ENCODE data around the gene LMBR1.
"Not testable (repeated sequence)": the region's sequence is repeated elsewhere in the genome, so short reads cannot be mapped to it uniquely, and the experiment has no call there.

LMBR1 gene

DNA sequence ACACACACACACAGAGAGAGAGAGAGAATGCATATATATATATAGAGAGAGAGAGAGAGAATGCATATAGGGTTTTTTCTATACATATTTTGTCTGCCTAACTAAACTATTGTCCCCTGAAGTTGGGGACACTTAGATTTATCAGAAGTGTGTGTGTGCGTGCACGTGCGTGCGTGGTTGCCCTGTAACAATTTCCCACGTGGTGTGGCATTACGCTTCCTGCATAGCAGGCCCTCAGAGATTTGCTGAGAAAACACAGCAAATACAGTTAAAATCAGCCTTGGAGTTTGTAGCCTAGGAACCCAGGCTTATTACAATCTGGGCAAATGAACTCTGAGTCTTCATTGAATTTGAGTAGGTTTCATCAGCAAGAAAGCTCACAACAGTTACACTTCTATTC, 237.7 kb downstream of the LMBR1 start:
- DNase-seq (ENCODE audit: low spot score): no peak

DNA sequence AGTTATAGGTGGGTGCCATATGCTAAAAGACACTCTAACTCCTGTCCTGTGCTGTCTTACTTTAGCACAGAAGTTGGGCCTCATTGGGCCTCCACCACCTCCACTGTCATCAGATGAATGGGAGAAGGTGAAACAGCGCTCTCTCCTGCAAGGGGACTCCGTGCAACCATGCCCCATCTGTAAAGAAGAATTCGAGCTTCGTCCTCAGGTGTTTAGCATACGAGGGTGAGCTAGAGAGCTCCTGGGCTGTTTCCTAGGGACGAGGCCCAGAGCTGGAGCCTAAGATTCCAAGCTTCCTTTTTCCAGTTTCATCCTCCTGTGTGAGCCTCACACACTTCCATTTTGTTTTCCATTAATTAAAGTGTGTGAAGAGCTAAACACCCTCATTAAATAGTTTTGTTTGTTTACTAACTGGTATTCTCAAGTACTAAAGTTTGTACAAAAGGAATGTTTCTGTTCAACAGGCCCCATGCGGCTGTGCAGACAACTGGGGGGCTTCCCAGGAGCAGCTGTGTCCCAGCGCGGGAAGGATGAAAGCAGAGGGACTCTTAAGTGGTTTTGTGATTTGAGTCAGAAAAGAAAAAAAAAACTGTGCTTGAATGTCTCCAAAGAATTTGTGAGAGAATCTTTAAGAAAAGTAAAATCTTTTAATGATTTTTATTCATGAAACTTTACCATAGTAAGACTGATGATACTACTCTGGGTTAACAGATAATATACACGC, 238.3 kb downstream of the LMBR1 start:
- DNase-seq (ENCODE audit: low spot score): no peak

DNA sequence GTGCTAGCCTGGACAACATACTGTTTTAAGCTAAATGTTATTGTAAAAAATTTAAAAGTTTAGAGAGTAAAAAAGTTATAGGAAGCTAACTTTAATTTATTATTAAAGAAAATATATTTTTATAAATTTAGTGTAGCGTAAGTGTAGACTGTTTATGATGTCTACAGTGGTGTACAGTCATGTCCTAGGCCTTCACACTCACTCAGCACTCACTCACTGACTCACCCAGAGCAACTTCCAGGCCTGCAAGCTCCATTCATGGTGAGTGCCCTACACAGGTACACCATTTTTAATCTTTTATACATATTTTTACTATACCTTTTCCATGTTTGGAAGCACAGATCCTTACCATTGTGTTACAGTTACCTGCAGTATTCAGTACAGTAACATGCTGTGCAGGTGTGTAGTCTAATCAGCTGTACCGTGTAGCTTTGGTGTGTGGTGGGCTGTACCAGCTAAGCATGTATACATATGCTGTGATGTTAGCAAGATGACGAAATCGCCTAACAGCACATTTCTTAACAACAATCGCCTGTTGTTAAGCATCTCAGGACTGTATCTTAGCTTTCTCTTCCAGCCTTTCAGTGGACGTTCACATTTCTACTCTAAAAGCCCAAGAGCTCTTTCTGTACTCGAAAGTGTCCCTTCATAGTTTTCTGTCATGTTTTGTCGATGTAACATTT, 240.0 kb downstream of the LMBR1 start:
- no peak for DNase-seq (ENCODE audit: low spot score)

DNA sequence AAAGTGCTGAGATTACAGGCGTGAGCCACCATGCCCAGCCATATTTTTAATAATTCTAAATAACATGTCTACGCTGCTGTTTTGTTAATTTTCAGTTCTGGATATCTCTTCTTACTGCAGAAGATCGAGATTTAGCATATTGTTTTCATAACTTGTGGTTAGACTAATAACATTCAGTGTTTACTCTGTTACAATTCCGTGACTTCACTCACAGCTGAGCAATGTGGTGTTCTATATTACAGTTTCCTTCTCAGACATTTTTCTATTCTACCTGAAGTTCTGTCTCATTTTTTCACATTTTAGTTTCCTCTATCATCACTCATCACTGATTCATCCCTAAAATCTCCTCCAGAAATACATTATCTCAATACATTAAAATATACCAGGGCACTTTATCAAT, 241.5 kb downstream of the LMBR1 start:
- DNase-seq (ENCODE audit: low spot score): peak; percentile 17

DNA sequence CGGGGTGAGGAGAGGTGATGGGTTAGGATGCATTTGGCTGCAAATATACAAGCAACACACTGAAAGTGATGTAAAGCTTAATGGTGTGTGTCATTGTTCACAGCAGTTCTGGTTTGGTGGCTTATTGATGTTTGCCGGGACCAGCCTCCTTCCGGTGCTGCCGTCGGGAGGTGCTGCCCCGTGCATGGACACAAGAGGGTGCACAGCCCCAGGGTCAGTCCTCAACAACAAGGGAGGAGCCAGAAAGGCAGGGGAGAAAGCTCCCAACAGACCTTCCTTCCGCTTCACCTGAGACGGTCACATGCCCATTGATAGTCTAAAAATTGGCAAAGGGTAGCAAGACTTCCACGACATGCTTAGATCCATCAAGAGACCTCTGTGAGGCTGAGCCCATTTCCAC, 242.9 kb downstream of the LMBR1 start:
- DNase-seq (ENCODE audit: low spot score): no peak

DNA sequence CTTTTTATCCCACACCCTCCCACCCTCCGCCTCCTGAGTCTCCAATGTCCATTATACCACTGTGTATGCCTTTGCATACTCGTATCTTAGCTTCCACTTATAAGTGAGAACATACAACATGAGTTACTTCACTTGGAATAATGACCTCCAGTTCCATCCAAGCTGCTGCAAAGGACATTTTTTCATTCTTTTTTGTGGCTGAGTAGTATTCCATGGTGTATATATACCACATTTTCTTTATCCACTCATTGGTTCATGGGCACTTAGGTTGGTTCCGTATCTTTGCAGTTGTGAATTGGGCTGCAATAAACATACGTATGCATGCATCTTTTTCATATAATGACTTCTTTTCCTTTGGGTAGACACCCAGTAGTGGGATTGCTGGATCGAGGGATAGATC, 245.7 kb downstream of the LMBR1 start:
- DNase-seq (ENCODE audit: low spot score): not testable (repeated sequence)

DNA sequence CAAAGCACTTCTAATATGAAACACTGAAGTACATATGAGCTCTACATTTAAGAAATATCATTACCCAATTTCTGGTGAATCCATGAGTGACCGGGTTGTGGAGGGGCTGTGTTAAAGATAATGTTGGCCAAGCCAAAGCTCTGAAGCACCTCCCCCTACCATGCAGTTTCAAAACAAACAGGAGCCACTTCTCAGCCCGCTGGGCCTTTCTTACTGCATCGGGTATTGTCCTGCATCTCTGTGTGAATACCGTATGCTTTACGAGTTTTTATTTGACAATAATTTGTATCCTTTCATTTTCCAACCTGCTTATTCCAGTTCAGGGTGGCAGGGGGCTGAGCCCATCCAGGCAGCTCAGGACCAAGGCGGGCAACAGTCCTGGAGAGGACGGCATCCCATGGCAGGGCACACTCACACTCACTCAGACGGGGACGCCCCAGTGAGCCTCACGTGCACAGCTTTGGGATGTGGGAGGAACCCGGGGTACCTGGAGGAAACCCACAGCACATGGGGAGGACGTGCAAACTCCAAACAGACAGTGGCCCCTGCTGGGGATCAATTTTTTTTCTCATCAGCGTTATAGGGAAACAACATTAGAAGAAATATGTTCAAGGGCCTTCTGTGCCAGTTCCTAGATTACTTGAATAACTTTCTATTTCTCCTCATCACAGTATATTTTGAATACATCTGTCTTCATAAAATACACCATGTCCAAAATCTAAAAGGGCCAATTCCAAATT, 250.5 kb downstream of the LMBR1 start:
- DNase-seq (ENCODE audit: low spot score): no peak

DNA sequence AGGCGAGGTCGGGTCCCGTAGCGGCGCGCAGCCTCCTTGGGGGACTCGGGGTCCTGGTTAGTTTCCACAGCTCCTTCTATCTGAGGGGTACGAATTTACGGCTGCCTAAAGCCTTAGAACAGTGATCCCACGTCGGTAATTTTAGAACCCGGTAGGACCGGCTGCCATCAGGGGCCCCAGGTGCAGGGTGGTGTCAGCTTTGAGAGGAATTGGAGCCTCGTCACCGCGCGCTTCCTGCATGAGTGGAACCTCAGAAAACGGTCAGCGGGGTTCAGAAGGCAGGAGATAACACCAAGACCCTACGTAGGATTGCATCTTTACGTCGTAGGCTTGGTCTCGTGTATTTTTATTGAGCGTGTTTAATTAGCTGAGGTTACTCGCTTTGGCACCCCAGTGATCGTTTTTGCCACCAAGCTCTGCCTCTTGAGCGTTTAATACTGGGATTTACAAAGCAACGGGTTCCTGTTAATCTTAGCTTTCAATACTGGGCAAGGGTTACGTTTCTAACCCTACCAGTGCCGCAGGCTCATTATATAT, 252.0 kb downstream of the LMBR1 start:
- DNase-seq (ENCODE audit: low spot score): no peak

DNA sequence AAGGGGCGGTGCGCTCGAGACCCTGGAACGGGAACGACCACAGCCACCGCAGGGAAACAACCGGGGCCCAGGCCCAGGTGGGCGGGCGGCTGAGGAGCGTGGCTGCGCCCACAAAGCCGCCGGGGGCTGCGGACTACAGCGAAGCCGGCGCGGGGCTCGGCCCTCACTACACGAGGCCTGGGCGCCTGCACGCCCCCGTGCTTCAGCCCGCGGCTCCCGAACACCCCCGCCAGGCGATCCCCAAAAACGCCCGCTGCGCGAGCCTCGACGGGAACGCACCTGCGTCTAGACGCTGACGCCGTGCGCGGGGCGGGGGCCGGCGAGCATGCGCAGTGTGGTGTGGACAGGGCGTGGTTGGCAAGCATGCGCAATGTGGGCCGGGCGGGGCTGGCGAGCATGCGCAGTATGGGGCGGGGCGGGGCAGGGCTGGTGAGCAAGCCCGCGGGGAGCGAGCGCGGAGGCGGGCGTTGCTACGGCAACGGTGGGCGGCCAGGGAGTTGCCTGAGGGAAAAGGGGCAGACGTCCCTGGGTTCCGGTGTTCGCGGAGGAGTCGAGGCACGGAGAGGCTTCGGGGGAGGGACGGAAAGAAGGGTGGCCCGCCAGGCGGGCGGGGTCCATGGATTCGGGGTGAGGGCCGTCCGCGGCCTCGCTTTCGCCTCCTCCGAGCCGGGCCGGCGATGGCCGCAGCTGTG, 252.6 kb downstream of the LMBR1 start, which contains the start of gene RNF32:
Gene RNF32, plus strand, starts transcription at position 518 of the 692 bp plus-strand sequence. CDS start 3,104 bp downstream, outside the sequence.
- DNase-seq (ENCODE audit: low spot score): peak; percentile 100

DNA sequence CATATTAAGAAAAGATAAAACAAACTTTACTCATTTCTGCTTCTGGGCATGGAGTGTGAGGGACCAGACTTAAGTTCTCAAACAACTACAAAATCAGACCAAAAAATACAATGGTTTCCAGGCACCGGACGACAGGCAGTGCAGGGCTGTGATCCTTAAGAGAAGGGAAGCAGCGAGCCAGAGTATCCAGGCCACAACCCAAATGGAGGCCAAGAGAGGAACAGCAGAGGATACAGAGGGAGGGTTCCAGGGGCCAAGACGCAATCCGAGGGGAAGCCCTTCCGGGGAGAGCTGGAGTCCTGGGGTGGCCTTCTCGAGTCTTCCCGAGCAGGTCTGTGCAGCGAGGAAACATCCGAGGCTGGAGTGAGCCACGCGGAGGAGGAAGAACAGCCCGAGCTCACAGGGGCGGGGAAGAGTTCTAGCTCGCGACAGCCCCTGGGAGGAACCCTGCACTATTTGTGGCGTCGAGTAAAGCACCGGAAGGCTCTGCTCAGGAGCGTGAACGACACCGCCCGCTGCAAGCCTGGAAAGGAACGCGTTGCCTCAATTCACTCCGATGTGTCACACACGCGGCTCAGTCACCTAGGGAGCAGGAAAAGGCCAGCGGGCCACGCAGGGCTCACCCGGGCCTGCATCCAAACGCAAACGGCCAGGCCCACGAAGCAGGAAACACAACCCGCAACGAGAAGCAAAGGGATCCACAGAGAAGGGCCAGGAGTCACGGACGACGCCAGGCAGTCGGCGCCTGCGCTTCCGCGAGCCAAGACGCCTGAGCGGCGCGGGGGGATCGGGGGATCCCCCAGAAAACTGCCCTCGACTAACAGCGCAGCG, 253.3 kb downstream of the LMBR1 start:
- peak; percentile 14 for DNase-seq (ENCODE audit: low spot score)

DNA sequence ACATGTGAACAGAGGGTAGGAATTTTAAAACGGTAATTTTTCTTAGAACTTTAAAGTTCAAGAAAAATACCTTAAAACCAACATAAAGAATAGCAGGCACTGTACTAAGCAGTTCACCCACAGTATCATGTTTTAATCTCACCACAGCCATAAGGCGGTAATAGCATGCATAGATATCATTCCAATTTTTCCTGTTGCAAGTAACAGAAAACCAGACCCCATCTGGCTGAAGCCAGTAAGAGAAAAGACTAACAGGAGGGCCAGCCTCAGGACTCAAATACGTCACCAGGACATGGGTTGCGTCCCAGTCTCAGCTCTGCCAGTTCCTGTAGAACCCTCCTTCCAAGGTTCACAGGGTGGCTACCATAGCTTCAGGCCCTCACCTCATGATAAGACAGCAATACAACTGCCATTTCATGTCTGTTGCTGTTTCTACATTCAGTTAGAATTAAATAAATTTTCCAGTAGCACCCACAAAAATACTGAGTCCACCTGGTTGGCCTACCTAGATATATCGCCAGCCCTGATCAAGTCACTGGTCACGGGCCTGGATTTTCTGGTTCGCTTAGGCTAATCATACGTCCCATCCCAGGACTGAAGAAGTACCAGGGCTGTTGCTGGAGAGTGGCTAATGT, 254.4 kb downstream of the LMBR1 start:
- DNase-seq (ENCODE audit: low spot score): no peak

DNA sequence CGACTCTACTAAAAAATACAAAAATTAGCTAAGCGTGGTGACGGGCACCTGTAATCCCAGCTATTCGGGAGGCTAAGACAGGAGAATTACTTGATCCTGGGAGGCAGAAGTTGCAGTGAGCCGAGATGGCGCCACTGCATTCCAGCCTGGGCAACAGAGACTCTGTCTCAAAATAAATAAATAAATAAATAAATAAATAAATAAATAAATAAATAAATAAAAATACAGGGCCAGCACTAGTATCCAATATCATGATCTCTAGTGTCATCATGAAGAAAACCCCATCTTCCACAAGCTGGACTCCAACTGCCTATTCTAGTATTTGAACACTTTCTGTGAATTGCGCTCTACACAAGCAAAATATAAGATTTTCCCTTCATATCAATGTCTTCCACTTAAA, 255.9 kb downstream of the LMBR1 start:
- DNase-seq (ENCODE audit: low spot score): not testable (repeated sequence)

DNA sequence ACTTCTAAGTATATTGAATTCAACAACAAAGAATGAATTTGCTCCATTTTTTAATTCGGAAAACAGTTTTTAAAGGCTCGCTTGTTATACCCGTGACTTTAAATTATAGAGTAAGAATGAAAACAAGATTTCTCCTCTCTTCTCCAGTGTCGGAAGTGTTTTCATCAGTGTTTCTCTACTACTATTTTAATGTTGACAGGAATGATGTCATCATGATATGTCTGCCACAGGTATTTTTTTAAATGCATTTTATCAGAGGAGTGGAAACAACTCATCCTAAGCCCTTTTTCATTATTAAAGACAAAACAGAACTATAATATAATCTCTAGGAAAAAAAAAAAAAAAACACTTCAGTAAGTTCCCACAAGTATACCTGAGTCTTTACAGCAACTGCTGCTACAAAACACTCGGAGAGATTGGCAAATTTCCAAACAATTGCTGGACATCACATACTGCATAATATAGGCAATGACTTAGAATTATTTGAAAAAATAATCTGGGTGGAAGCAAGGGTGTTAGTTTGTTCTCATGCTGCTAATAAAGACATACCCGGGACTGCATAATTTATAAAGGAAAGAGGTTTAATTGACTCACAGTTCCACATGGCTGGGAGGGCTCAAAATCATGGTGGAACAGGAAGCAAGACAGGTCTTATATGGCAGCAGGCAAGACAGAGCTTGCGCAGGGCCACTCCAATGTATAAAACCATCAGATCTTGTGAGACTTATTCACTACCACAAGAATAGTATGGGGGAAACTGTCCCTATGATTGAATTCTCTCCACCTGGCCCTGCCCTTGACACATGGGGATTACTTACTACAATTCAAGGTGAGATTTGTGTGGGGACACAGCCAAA, 257.2 kb downstream of the LMBR1 start:
- no peak for DNase-seq (ENCODE audit: low spot score)

DNA sequence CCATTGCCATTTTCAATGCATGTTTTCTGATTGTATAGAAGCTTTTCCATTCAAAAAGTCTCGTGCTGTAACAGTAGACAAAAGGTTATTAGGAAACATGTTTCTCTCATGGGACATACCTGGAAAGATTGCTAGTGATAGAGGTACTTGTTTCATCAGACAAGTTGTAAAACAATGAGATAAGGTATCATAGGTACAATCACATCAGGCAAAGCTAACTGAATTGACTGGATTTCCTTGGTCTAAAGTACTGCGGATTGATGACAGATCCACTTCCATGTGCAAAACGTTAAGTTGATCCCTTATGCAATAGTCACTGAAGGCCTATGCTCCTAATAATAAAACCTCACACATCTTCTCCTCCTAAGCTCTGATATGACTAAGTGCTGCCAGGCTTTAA, 258.9 kb downstream of the LMBR1 start:
- no peak for DNase-seq (ENCODE audit: low spot score)

DNA sequence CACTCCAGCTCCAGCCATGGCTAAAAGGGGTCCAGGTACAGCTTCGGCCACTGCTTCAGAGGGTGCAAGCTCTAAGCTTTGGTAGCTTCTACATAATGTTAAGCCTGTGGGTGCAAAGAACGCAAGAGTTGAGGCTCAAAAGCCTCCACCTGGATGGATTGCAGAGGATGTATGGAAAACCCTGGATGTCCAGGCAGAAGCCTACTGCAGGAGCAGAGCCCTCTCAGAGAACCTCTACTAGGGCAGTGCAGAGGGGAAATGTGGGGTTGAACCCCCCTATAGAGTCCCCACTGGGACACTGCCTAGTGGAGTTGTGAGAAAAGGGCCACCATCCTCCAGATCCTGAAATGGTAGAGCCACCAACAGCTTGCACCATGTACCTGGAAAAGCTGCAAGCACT, 263.1 kb downstream of the LMBR1 start:
- no peak for DNase-seq (ENCODE audit: low spot score)

DNA sequence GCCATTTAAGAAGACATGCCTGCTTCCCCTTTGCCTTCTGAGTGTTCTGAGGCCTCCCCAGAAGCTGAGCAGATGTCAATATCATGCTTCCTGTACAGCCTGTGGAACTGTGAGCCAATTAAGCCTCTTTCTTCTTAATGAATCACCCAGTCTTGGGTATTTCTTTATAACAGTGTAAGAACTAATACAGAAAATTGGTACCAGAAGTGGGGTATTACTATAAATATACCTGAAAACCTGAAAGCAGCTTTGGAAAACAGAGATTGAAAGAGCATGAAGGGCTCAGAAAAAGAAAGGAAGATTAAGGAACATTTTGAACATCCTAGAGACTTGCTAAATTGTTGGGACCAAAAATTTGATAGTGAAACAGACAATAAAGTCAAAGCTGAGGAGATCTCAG, 264.4 kb downstream of the LMBR1 start:
- DNase-seq (ENCODE audit: low spot score): no peak

Data from GM03348 (cell line).